Measurements from ENCODE around the gene GAPT.

Gene GAPT

DNA sequence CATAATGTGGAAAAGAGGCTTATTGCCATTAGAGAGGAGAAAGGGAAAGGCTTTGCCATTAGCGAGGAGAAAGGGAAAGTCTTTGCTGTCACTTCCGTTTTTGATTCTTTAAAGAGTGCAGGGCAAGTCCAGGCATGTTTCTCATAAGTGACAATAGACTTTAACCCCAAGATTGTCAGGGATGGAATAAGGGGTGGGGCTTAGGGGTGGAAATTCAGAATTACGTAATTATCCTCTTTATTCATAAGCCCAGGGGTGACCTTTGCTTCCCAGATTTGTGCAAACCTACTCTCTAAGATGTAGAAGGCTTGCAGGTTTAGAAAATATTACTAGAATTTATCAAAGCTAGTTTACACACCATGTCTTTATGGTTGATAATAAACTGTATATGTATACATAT is 29.1 kb upstream of the GAPT start:
- no peak for DNase-seq (ENCODE audit: low spot score)

GRCh38 chr5:58462623-58463230 is 28.5 kb upstream of the GAPT start:
- peak; percentile 21 for DNase-seq (ENCODE audit: low spot score)

GRCh38 chr5:58466939-58467338 is 24.3 kb upstream of the GAPT start:
- peak; percentile 44 for DNase-seq (ENCODE audit: low spot score)

GRCh38 chr5:58469896-58470295 is 21.3 kb upstream of the GAPT start:
- no peak for DNase-seq (ENCODE audit: low spot score)

DNA sequence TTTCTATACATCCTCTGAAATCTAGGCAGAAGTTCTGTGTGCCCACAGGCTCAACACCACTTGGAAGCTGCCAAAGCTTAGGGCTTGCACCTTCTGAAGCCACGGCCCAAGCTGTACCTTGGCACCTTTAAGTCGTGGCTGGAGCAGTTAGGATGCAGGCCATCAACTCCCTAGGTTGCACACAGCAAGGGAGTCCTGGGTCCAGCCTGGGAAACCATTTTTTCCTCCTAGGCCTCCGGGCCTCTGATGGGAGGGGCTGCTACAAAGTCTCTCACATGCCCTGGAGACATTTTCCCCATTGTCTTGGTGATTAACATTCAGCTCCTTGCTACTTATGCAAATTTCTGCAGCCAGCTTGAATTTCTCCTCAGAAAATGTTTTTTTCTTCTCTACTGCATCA is 15.8 kb upstream of the GAPT start:
- no peak for DNase-seq (ENCODE audit: low spot score)

- DNase-seq (ENCODE audit: low spot score), result no peak
Observed at GRCh38 chr5:58477760-58478376, 13.4 kb upstream of the GAPT start.

DNA sequence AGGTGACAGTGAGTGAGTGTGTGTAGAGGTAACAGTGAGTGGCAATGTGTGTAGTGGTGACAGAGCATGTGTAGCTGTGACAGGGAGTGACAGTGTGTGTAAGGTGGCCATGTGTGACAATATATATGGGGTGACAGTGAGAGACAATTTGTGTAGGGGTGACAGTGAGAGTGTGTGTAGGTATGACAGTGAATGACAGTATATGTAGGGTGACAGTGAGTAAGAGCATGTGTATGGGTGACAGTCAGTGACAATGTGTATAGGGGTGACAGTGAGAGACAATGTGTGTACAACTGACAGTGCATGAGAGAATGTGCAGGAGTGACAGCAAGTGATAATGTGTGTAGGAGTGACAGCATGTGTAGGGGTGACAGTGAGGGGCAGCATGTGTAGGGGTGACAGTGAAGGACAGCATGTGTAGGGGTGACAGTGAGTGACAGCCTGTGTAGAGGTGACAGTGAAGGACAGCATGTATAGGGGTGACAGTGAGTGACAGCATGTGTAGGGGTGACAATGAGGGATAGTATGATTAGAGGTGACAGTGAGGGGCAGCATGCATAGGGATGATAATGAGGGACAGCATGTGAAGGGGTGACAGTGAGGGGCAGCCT is 10.1 kb upstream of the GAPT start:
- no peak for DNase-seq (ENCODE audit: low spot score)

GRCh38 chr5:58481828-58482227 is 9.4 kb upstream of the GAPT start:
- DNase-seq (ENCODE audit: low spot score), result no peak

DNA sequence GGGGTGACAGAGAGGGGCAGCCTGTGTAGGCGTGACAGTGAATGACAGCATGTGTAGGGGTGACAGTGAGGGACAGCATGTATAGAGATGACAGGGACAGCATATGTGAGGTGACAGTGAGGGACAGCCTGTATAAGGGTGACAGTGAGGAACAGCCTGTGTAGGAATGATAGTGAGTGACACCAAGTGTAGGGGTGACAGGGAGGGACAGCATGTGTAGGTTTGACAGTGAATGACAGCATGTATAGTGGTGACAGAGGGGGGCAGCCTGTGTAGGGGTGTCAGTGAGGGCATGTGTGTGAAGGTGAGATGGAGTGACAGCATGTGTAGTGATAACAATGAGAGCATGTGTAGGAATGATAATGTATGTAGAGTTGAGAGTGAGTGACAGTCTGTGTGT is 8.7 kb upstream of the GAPT start:
- no peak for DNase-seq (ENCODE audit: low spot score)

GRCh38 chr5:58484505-58484904 is 6.7 kb upstream of the GAPT start:
- DNase-seq (ENCODE audit: low spot score), result no peak

DNA sequence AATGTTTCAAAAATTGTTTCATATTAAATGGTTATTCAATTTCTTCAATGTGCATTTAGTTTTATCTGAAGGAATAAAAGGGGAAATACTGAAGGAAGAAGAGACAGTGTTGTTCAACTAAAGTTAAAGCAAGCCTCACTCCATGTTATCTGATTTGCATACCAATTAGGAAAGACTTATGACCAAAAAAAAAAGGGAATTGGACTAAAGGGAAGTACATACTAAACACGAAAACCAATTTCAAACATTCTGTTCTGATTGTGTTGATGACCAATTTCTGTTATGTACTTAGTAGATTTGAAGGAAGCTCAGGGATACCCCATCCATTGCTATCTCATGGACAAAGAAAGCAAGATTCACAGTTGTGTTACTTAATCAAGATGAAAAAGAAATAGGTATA is 4.9 kb upstream of the GAPT start:
- DNase-seq (ENCODE audit: low spot score), result no peak

DNA sequence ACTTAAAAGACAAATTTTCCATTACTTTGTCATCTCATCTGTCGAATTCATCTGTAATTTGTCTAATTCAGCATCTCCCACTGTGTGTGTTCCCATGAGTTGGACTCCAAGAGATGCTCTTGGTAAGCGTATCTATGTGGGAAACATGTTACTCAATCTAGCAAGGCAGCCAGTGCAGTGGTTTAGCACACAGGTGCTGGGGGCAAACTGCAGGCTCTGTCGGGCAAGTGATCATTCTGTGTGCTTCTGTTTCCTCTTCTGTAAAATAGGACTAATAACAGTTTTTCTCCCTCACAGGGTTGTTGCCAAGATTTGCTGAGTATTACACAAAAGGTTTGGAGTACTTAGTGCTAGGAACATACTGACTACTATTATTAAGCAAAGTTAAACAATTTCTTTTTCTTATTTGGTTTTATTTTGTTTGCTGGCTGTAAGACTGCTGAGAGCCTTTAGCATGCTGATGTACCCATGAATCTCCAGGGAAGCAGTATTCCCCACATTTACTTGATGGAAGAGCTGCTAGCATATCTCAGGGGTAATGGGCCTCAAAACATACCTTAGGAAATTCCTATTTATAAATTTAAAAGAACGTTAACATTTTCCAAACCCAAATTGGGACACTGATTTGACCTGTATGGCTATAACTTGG is 709 bp upstream of the GAPT start:
- no peak for DNase-seq (ENCODE audit: low spot score)

DNA sequence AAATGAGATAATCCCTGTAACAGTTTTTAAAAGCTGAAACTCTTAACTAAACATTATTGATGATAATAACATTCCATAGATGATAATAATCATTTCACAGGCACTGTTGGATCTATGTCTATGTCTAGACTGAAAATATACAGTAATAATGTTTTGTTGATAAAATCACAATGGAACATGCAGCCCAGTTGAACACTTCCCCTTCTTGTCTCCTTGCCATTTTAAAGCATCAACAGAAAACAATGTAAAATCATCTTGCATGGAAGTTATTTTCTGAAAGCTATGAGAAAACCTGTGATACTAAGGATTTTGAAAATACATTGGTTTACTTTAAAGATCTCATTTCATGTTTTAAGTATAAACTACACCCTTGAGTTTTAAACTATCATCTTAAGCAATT is 1.9 kb downstream of the GAPT start:
- no peak for DNase-seq (ENCODE audit: low spot score)

DNA sequence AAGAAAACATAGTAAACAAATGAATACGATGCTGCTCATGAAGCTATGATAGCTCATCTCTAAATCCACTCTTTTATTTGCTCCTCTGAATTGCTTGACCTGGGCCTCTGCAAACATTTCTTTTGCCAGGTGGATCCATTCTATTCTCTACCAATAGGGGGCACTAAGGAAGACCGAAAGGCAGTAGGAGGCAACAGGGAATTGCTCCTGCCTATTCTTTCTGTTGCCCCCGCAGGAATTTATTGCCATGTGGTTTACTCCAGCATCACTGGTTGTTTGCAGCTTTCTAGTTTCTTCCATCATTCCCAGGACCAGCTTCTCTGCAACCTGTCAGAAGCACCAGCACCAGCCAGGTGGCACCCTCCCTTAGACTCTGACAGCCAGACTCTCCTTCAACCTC is 5.3 kb downstream of the GAPT start:
- DNase-seq (ENCODE audit: low spot score), result no peak

DNA sequence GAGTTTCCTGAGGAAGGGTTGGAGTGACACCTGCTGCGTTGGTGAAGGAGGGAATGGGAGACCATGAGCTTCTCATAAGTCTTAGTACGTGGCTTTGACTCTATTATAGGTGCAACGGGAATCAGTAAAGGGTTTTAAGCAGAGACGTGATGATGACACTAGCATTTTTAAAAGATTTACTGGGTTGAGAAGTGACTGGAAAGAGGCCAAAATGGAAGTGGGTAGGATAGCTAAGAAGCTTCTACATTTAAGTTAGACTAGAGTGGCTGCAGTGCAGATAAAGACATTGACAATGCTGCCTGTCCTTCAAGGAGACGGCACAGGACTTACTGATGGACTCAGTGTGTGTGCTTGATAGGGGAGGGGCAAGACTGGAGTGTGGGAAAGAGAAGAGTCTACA is 6.2 kb downstream of the GAPT start:
- no peak for DNase-seq (ENCODE audit: low spot score)

GRCh38 chr5:58497921-58498320 is 6.7 kb downstream of the GAPT start:
- DNase-seq (ENCODE audit: low spot score), result no peak

DNA sequence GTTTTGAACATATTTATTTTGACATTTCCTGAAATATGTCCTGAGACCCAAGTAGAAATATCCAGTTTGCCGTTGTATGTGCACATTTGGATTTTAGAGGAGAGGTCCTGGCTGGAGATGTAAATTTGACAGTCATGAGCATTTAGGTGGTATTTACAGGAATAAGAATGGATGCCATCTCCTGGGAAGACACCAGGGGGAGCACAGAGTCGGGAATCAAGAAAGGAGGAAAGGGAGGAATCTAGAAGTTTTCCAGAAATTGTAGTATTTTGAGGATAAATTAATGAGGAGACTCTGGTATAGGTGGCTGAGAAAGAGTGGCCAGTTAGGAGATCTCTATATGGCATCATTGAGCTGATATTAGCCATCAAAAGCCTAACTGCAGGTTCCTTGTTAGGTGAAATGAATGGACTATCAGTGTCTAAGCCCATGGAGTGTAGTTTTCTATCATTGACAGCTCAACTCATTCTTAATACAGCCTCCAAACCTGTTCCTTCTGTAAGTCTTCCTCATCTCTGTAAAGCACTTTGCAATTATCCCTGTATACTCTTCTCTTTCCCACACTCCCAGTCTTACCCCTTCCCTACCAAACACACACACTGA is 7.2 kb downstream of the GAPT start:
- peak; percentile 11 for DNase-seq (ENCODE audit: low spot score)

- no peak for DNase-seq (ENCODE audit: low spot score)
Observed at GRCh38 chr5:58499231-58499630, 8.0 kb downstream of the GAPT start.

DNA sequence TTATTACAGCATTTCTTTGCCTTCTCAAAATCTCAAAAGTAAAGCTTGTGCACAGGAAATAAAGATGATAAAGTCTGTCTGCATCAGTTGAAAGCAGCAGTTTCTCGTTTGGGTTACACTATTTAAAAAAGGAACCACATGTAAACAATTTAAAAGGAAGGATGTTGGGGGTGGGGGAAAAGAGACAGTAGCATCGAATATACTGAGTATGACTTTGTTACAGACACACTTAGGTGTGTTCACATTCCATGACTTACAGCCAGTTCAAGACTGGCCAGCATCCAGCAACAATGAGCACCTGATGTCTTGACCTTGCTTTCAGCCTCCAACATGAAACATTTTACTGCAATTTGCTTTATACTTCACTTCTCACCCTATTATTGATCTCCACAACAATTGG is 8.7 kb downstream of the GAPT start:
- no peak for DNase-seq (ENCODE audit: low spot score)

DNA sequence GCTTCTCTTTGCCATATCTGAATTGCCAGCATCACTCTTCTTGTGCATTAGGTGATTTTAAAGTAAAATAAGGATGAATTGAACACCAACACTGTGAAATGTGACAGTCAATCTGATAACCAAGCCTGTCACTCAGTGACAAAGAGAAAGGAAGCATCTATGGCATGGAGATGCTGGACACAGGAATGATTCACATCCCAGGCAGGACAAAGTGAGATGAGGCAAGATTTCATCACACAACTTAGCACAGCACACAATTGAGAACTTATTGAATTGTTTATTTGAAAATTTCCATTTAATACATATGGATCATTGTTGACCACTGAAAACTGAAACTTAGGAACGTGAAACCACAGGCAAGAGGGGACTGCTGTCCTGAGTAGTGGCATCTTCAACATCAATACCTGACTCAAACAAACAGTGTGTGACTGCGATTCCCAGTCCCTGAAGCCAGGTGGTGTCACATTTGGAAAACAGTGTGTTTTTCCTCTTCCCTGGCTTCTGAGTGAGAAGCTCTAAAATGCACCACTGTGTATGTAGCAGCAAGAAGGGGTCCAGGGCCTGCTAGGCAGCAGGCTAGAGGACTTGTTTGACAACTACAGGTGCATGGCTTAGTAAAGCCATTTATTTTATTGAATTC is 10.7 kb downstream of the GAPT start:
- no peak for DNase-seq (ENCODE audit: low spot score)

- no peak for DNase-seq (ENCODE audit: low spot score)
Observed at GRCh38 chr5:58503390-58504046, 12.3 kb downstream of the GAPT start.

DNA sequence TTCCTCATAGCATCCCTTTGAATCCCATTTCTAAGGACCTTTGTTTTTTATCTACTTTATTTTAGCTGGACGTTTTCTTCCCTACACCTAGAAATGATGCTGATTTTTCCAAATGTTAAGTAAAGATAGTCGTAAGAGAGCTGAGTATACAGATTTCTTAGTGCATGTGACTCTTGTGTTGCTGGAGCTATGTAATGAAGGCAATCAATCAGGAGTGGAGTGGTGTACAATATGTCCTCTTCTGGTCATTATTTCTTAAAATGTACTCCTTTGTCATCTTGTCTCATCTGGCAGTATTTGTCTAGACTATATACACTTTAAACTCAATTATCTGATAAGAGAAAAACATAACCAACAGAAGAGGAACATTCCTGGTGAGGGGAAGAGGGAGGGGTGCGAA is 13.5 kb downstream of the GAPT start:
- DNase-seq (ENCODE audit: low spot score), result no peak
